Endodermal cell (in vitro differentiated cells): ENCODE measurements around the gene ZNF365. TPM values are rescaled to one million over a fixed set of nuclear protein-coding genes. Genes with fewer than 3 reads are reported as not detected.

Source experiments
- DNase-seq: peaks from one replicate; pipeline ENCODE4 v3.0.0-alpha.2; 2017
- H3K27ac ChIP-seq: 2 replicates; pipeline ENCODE4 v1.5.1; 2013; ENCODE audit warnings: mild to moderate bottlenecking, low read depth, low read length, moderate library complexity
- H3K27me3 ChIP-seq: 2 replicates; pipeline ENCODE4 v1.6.1; 2013; ENCODE audit warnings: mild to moderate bottlenecking, low read length, moderate library complexity; ENCODE audit not compliant: insufficient read depth, control insufficient read depth, poor library complexity, severe bottlenecking
- H3K36me3 ChIP-seq: 2 replicates; pipeline ENCODE4 v1.7.0; 2013; ENCODE audit warnings: mild to moderate bottlenecking, low read length, moderate library complexity; ENCODE audit not compliant: control insufficient read depth, insufficient read depth
- H3K4me1 ChIP-seq: one replicate; pipeline ENCODE4 v1.7.0; 2013; ENCODE audit warnings: low read length; ENCODE audit not compliant: control insufficient read depth, insufficient read depth
- H3K4me3 ChIP-seq: 2 replicates; pipeline ENCODE4 v1.5.1; 2013; ENCODE audit warnings: mild to moderate bottlenecking, low read length, moderate library complexity
- H3K9ac ChIP-seq: 2 replicates; pipeline ENCODE4 v1.6.1; 2013; ENCODE audit warnings: mild to moderate bottlenecking, low read length, moderate library complexity; ENCODE audit not compliant: poor library complexity, severe bottlenecking; ENCODE audit errors: extremely low read depth
- H3K9me3 ChIP-seq: 2 replicates; pipeline ENCODE4 v1.6.1; 2013; ENCODE audit warnings: mild to moderate bottlenecking, low read length, moderate library complexity; ENCODE audit not compliant: control insufficient read depth
- H3K27ac Mint-ChIP-seq: 2 replicates; pipeline ENCODE4 v1.8.0; 2020; ENCODE audit warnings: mixed read lengths
- H3K27me3 Mint-ChIP-seq: 2 replicates; pipeline ENCODE4 v1.8.0; 2021; ENCODE audit warnings: mild to moderate bottlenecking, mixed read lengths; ENCODE audit not compliant: insufficient read depth
- H3K36me3 Mint-ChIP-seq: 2 replicates; pipeline ENCODE4 v1.8.0; 2020; ENCODE audit warnings: low read depth, mixed read lengths
- H3K4me1 Mint-ChIP-seq: 2 replicates; pipeline ENCODE4 v1.8.0; 2020; ENCODE audit warnings: mixed read lengths
- H3K4me3 Mint-ChIP-seq: 2 replicates; pipeline ENCODE4 v1.8.0; 2020; ENCODE audit warnings: mild to moderate bottlenecking, moderate library complexity, mixed read lengths
- H3K9me3 Mint-ChIP-seq: 2 replicates; pipeline ENCODE4 v1.8.0; 2020; ENCODE audit warnings: mild to moderate bottlenecking, mixed read lengths
- WGBS, 2 experiments: methylation state at CpG; one replicate each; pipeline versions ENCODE4 v1.1.5 to v1.1.7; 2013; ENCODE audit warnings: missing lambda C conversion rate in 2 of 2, mixed read lengths in 1 of 2; ENCODE audit not compliant: insufficient coverage in 1 of 2, insufficient read length in 1 of 2; 5-methylcytosine and 5-hydroxymethylcytosine counted together
- total RNA-seq, 2 donors: library from RNA; stranded (reverse); fragmentation: NEBNext Ultra II Directional in 1 of 2; extraction: Animal tissue kit (Norgen Biotek cat#: 25700) in 1 of 2; gene quantifications; 2 replicates in 1 of 2; 3 replicates in 1 of 2; pipeline ENCODE4 v1.2.1, GENCODE V29; 2021
- TF ChIP-seq, protein P1 (sequence below): fragments of 200-600 bp; sonication (generic); conservative IDR thresholded peaks from 2 replicates; pipeline ENCODE4 v1.5.0; 2021; ENCODE audit warnings: antibody characterized with exemption, mild to moderate bottlenecking

ZNF365 gene
- total RNA-seq, 2 donors from 2014 or later = 0.31 TPM; not detected in 1

DNA sequence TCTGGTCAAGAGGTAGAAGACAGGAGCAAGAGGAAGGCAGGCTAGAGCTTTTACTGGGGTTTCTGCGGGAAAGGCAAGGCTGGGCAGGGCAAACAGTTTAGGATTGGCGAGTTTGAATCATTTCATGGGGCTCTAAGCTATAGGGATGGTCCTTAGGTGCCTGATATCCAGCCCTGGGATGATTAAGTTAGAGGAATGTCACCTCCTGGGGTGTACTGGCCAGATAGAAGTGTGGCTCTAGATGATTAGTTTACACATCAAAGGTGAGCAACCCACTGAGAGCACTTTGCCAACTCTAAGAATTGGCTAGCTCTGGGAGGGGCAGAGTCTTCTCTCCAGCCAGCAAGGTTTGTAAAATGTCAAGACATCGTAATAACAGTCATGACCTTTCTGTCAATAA lies 52.4 kb downstream of the ZNF365 start:
- Histone ChIP-seq H3K27me3 (peaks cover 45% of the 10 kb centered on the region), H3K9ac (no peak overlapping the region), H3K9me3 (no peaks in the 10 kb centered on the region), H3K4me3 (no peak overlapping the region), H3K36me3 (no peaks in the 10 kb centered on the region), H3K4me1 (no peaks in the 10 kb centered on the region), H3K27ac (no peak overlapping the region)
- no peak overlapping the region for H3K27ac Mint-ChIP-seq
- TF ChIP-seq, protein P1, sequence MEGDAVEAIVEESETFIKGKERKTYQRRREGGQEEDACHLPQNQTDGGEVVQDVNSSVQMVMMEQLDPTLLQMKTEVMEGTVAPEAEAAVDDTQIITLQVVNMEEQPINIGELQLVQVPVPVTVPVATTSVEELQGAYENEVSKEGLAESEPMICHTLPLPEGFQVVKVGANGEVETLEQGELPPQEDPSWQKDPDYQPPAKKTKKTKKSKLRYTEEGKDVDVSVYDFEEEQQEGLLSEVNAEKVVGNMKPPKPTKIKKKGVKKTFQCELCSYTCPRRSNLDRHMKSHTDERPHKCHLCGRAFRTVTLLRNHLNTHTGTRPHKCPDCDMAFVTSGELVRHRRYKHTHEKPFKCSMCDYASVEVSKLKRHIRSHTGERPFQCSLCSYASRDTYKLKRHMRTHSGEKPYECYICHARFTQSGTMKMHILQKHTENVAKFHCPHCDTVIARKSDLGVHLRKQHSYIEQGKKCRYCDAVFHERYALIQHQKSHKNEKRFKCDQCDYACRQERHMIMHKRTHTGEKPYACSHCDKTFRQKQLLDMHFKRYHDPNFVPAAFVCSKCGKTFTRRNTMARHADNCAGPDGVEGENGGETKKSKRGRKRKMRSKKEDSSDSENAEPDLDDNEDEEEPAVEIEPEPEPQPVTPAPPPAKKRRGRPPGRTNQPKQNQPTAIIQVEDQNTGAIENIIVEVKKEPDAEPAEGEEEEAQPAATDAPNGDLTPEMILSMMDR = no peak
- no peaks in the 10 kb centered on the region for H3K36me3 Mint-ChIP-seq
- peaks cover 66% of the 10 kb centered on the region for H3K27me3 Mint-ChIP-seq
- peak; percentile 80 for DNase-seq
- no peaks in the 10 kb centered on the region for H3K9me3 Mint-ChIP-seq
- 35% methylated on average over 3 of the region's 3 CpGs; no CpG with 5 or more reads in 1 of the 2 experiments for WGBS, 2 experiments
- peaks cover 2% of the 10 kb centered on the region for H3K4me1 Mint-ChIP-seq
- no peak overlapping the region for H3K4me3 Mint-ChIP-seq

GRCh38 chr10:62430881-62431280 lies 56.7 kb downstream of the ZNF365 start:
- DNase-seq = no peak
- 94% methylated on average over 1 of the region's 1 CpG; no CpG with 5 or more reads in 1 of the 2 experiments for WGBS, 2 experiments
- Mint-ChIP-seq H3K27me3 (peaks cover 29% of the 10 kb centered on the region), H3K4me1 (peaks cover 2% of the 10 kb centered on the region), H3K4me3 (no peak overlapping the region), H3K9me3 (no peaks in the 10 kb centered on the region), H3K27ac (no peak overlapping the region), H3K36me3 (no peaks in the 10 kb centered on the region)
- Histone ChIP-seq H3K27me3 (peaks cover 18% of the 10 kb centered on the region), H3K4me1 (peaks cover 4% of the 10 kb centered on the region), H3K4me3 (no peak overlapping the region), H3K27ac (no peak overlapping the region), H3K9ac (no peak overlapping the region), H3K36me3 (no peaks in the 10 kb centered on the region), H3K9me3 (no peaks in the 10 kb centered on the region)
- TF ChIP-seq, protein P1 = no peak

DNA sequence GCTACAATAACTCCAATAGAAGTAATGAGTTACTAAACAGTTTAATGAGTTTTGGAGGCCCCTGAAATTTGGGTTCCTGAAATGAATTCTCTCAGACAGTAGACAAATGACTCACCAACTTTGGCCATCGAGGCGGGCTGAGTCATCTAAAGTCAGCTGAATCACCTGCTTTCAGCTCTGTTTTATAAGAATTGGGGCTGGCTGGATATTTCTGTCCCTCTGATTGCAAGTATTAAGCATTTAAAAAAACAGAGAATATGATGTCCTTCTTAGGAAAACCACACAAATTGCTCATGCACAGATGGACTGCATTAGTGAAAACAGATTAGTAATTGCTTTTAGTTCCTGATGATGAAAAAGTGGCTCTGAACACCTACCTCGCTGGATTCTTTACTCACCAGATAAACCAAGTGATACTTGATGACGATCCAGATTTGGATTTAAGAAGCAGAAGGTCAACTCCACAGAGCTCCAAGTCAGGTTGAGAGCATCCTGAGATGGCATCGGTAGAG lies 59.1 kb downstream of the ZNF365 start:
- Histone ChIP-seq H3K9ac (no peak overlapping the region), H3K4me3 (no peak overlapping the region), H3K4me1 (peaks cover 4% of the 10 kb centered on the region), H3K36me3 (no peaks in the 10 kb centered on the region), H3K9me3 (no peaks in the 10 kb centered on the region), H3K27ac (no peak overlapping the region), H3K27me3 (peaks cover 8% of the 10 kb centered on the region)
- H3K4me1 Mint-ChIP-seq = no peaks in the 10 kb centered on the region
- TF ChIP-seq, protein P1 = no peak
- no peak for DNase-seq
- H3K36me3 Mint-ChIP-seq = no peaks in the 10 kb centered on the region
- H3K9me3 Mint-ChIP-seq = no peaks in the 10 kb centered on the region
- no peak overlapping the region for H3K27ac Mint-ChIP-seq
- WGBS, 2 experiments = 86 to 96% methylated on average over 4 to 5 of the region's 5 CpGs
- no peak overlapping the region for H3K4me3 Mint-ChIP-seq
- H3K27me3 Mint-ChIP-seq = peaks cover 9% of the 10 kb centered on the region
